WERI-Rb-1 (cell line): ENCODE results near the gene FAM3B.

Experiments used
- DNase-seq: peaks from one replicate; pipeline ENCODE4 v3.0.0-alpha.2; 2020
- H3K27ac ChIP-seq: fragments of 250-450 bp; sonication (Bioruptor Pico); 2 replicates; pipeline ENCODE4 v1.5.1; 2020; ENCODE audit warnings: mild to moderate bottlenecking, moderate library complexity
- H3K27me3 ChIP-seq: fragments of 250-450 bp; sonication (Bioruptor Pico); 2 replicates; pipeline ENCODE4 v1.5.1; 2021; ENCODE audit warnings: mild to moderate bottlenecking, low read depth, moderate library complexity; ENCODE audit not compliant: insufficient read depth, severe bottlenecking
- H3K36me3 ChIP-seq: fragments of 250-450 bp; sonication (Bioruptor Pico); 2 replicates; pipeline ENCODE4 v1.5.1; 2020; ENCODE audit warnings: mild to moderate bottlenecking, moderate library complexity
- H3K4me3 ChIP-seq: 2 replicates; pipeline ENCODE4 v1.5.1; 2011; ENCODE audit warnings: low read depth, mild to moderate bottlenecking, control low read depth, low read length
- H3K9me3 ChIP-seq: fragments of 250-450 bp; sonication (Bioruptor Pico); 2 replicates; pipeline ENCODE4 v1.5.1; 2021; ENCODE audit warnings: mild to moderate bottlenecking, moderate library complexity; ENCODE audit not compliant: severe bottlenecking
- CTCF ChIP-seq: IDR thresholded peaks from 2 replicates; pipeline ENCODE4 v1.5.1; 2011; ENCODE audit warnings: low read depth, mild to moderate bottlenecking, control low read depth, inconsistent platforms, low read length

FAM3B gene

GRCh38 chr21:41345356-41345755 is 28.8 kb downstream of the FAM3B start:
- no peak for TF ChIP-seq CTCF
- Histone ChIP-seq H3K27ac (no peak overlapping the region), H3K9me3 (peaks cover 5% of the 10 kb centered on the region), H3K27me3 (no peaks in the 10 kb centered on the region), H3K4me3 (no peak overlapping the region), H3K36me3 (no peaks in the 10 kb centered on the region)
- no peak for DNase-seq

- no peak overlapping the region for H3K4me3 ChIP-seq
- H3K27ac ChIP-seq = no peak overlapping the region
- H3K27me3 ChIP-seq = no peaks in the 10 kb centered on the region
- H3K36me3 ChIP-seq = no peaks in the 10 kb centered on the region
- TF ChIP-seq CTCF = no peak
- H3K9me3 ChIP-seq = peaks cover 5% of the 10 kb centered on the region
- no peak for DNase-seq
Measured at GRCh38 chr21:41345934-41346685, 29.5 kb downstream of the FAM3B start.

DNA sequence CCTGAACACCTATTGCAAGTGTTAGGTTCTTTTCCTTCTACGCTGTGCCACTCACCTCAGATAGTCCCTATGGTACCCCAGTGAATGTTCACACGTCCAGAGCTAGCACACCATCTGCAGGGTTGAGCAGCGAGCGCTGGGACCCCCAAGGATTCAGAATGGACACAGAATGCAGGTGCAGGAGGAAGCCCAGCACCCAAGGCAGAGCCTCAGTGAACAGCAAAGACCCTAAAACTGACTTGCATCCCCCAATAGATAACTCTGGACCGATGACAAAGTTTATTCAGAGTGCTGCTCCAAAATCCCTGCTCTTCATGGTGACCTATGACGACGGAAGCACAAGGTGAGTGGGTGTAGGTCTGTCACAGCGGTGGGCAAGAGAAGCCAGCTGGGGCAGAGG is 30.2 kb downstream of the FAM3B start:
- H3K27me3 ChIP-seq = no peaks in the 10 kb centered on the region
- no peak overlapping the region for H3K4me3 ChIP-seq
- TF ChIP-seq CTCF = no peak
- DNase-seq = no peak
- H3K36me3 ChIP-seq = no peaks in the 10 kb centered on the region
- H3K9me3 ChIP-seq = peaks cover 4% of the 10 kb centered on the region
- H3K27ac ChIP-seq = no peak overlapping the region

DNA sequence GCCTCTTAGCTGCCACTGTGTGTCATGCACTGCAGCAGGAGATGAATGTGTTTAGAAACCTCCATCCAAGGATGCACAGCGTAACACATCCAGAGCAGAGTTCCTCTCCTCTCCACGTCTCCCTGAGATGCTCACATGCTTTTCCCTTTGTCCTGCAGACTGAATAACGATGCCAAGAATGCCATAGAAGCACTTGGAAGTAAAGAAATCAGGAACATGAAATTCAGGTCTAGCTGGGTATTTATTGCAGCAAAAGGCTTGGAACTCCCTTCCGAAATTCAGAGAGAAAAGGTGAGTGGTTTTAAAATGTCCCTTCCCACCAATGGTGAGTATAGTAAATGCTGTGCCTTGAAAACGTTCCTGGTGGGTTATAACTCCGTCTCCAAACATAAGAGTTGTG is 31.8 kb downstream of the FAM3B start:
- Histone ChIP-seq H3K9me3 (no peaks in the 10 kb centered on the region), H3K27me3 (no peaks in the 10 kb centered on the region), H3K4me3 (no peak overlapping the region), H3K36me3 (no peaks in the 10 kb centered on the region), H3K27ac (no peak overlapping the region)
- TF ChIP-seq CTCF = no peak
- no peak for DNase-seq

GRCh38 chr21:41349126-41349525 is 32.5 kb downstream of the FAM3B start:
- H3K27me3 ChIP-seq = no peaks in the 10 kb centered on the region
- no peak overlapping the region for H3K27ac ChIP-seq
- H3K9me3 ChIP-seq = no peaks in the 10 kb centered on the region
- TF ChIP-seq CTCF = no peak
- H3K4me3 ChIP-seq = no peak overlapping the region
- no peaks in the 10 kb centered on the region for H3K36me3 ChIP-seq
- no peak for DNase-seq
